ENCODE data around the gene EIF2S2.

DNA sequence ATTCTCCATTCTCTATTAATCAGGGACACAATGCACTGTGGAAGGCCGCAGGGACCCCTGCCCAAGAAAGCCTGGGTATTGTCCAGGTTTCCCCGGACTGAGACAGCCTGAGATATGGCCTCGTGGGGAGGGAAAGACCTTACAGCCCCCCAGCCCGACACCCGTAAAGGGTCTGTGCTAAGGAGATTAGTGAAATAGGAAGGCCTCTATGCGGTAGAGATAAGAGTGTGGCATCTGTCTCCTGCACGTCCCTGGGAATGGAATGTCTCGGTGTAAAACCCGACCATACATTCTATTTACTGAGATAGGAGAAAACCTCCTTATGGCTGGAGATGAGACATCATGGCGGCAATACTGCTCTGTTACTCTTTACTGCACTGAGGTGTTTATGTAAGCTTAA, 15.7 kb upstream of the EIF2S2 start:
- TF ChIP-seq, protein P1, sequence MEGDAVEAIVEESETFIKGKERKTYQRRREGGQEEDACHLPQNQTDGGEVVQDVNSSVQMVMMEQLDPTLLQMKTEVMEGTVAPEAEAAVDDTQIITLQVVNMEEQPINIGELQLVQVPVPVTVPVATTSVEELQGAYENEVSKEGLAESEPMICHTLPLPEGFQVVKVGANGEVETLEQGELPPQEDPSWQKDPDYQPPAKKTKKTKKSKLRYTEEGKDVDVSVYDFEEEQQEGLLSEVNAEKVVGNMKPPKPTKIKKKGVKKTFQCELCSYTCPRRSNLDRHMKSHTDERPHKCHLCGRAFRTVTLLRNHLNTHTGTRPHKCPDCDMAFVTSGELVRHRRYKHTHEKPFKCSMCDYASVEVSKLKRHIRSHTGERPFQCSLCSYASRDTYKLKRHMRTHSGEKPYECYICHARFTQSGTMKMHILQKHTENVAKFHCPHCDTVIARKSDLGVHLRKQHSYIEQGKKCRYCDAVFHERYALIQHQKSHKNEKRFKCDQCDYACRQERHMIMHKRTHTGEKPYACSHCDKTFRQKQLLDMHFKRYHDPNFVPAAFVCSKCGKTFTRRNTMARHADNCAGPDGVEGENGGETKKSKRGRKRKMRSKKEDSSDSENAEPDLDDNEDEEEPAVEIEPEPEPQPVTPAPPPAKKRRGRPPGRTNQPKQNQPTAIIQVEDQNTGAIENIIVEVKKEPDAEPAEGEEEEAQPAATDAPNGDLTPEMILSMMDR (conservative IDR thresholded peaks at IDR 0.05; ENCODE audit: low read depth, low read length), result no peak
- TF ChIP-seq EZH2 (IDR thresholded peaks at IDR 0.05; ENCODE audit: borderline replicate concordance, low read depth, low read length, poor library complexity, severe bottlenecking), result no peak
